ENCODE data around the gene LAMTOR3. TPM values are rescaled to one million over a fixed set of nuclear protein-coding genes. Genes with fewer than 3 reads are reported as not detected.

Gene LAMTOR3
- polyA plus RNA-seq, 1 of the 3 experiments (the other 2 are of a cell fraction) = 20.8 TPM

- no peaks in the 10 kb centered on the region for H3K36me3 ChIP-seq (replicated peaks in 1 of 2; ENCODE audit: control insufficient read depth in 1 of 2, insufficient read depth in 2 of 2, low read length in 1 of 2)
- H3K4me2 ChIP-seq = no peak overlapping the region
- H2AFZ ChIP-seq (ENCODE audit: low read depth) = no peak overlapping the region
- 40% methylated on average over 1 of the region's 1 CpG for WGBS (ENCODE audit: low lambda C conversion rate)
- no peak overlapping the region for H3K4me3 ChIP-seq (ENCODE audit: low read depth in 2 of 2, low read length in 1 of 2)
- TF ChIP-seq IRF3 (IDR thresholded peaks at IDR 0.05; ENCODE audit: low read depth, low read length) (no peak), RAD21 (IDR thresholded peaks at IDR 0.05; ENCODE audit: low read length) (peak; percentile 37; the same call in 1 of the 2 replicates), TAF1 (IDR thresholded peaks at IDR 0.05; ENCODE audit: borderline replicate concordance, low read depth, low read length) (no peak), CHD2 (IDR thresholded peaks at IDR 0.05; ENCODE audit: low read length, partially characterized antibody) (peak; percentile 85), SIN3A (IDR thresholded peaks at IDR 0.05; ENCODE audit: borderline replicate concordance, low read depth, low read length) (no peak), FOXJ3 (CRISPR knock-in tag; IDR thresholded peaks at IDR 0.05) (peak; percentile 84; the same call in 1 of the 2 replicates), TEAD4 (IDR thresholded peaks at IDR 0.05; ENCODE audit: borderline replicate concordance, insufficient read depth) (no peak), POLR2AphosphoS5 (IDR thresholded peaks at IDR 0.05; ENCODE audit: low read depth, low read length) (no peak), RCOR1 (IDR thresholded peaks at IDR 0.05; ENCODE audit: low read length) (peak; percentile 79), REST (IDR thresholded peaks at IDR 0.05; ENCODE audit: low read depth, low read length) (no peak), EP300 (IDR thresholded peaks at IDR 0.05; ENCODE audit: borderline replicate concordance in 1 of 2, low read depth in 1 of 2, low read length in 1 of 2) (peak in 1 of 2 experiments; percentile 88; a peak in 2 of 4 replicates), GATA2 (CRISPR knock-in tag; IDR thresholded peaks at IDR 0.05) (peak; percentile 100), TCF12 (IDR thresholded peaks at IDR 0.05) (peak; percentile 18; the same call in 1 of the 2 replicates), EZH2phosphoT487 (IDR thresholded peaks at IDR 0.05; ENCODE audit: borderline replicate concordance, low read depth) (no peak), MXI1 (IDR thresholded peaks at IDR 0.05; ENCODE audit: low read depth, low read length) (peak; percentile 58; the same call in 1 of the 2 replicates), MAX (IDR thresholded peaks at IDR 0.05; ENCODE audit: low read depth) (no peak)
- H3K9me2 ChIP-seq = no peaks in the 10 kb centered on the region
- H3K27ac ChIP-seq (ENCODE audit: low read depth in 2 of 2, low read length in 1 of 2) = peak overlapping the region in 1 of 2 experiments; percentile 83; a peak in 2 of 4 replicates
- no peaks in the 10 kb centered on the region for H3K27me3 ChIP-seq (ENCODE audit: insufficient read depth)
- ChIA-PET CTCF (interaction anchor here (0.7 to 1.7 kb wide), 4 partner anchors 25 to 121 kb away, joined by 3 to 6 read pairs (median 6); no protein-coding TSS in a partner anchor), POLR2A (no interaction called here)
- H4K20me1 ChIP-seq (ENCODE audit: insufficient read depth) = no peaks in the 10 kb centered on the region
- no peaks in the 10 kb centered on the region for H3K9me3 ChIP-seq
- H3K9ac ChIP-seq = no peak overlapping the region
- peak; percentile 73 for DNase-seq
- no peaks in the 10 kb centered on the region for H3F3A ChIP-seq (replicated peaks; ENCODE audit: insufficient read depth)
- peaks cover 0 to 12% of the 10 kb centered on the region in 2 experiments; a peak in 2 of 4 replicates for H3K4me1 ChIP-seq (ENCODE audit: control insufficient read depth in 1 of 2, insufficient read depth in 2 of 2, low read depth in 1 of 2, low read length in 1 of 2)
- no peaks in the 10 kb centered on the region for H3K79me2 ChIP-seq (ENCODE audit: insufficient read depth)
Measured at GRCh38 chr4:99845179-99845578, 49.0 kb downstream of the LAMTOR3 start.

Measured in SK-N-SH (cell line).